ENCODE data around the gene BHMT2.

Gene BHMT2

GRCh38 chr5:79122973-79123372 lies 53.4 kb downstream of the BHMT2 start:
- DNase-seq (ENCODE audit: low read depth) = no peak

- DNase-seq (ENCODE audit: low read depth) = no peak
These were observed 55.0 kb downstream of the BHMT2 start for GRCh38 chr5:79124607-79125006.

GRCh38 chr5:79130781-79131180 lies 61.2 kb downstream of the BHMT2 start:
- DNase-seq (ENCODE audit: low read depth) = peak; percentile 10

- DNase-seq (ENCODE audit: low read depth) = peak; percentile 52
These were observed 63.6 kb downstream of the BHMT2 start for GRCh38 chr5:79133121-79133656.

- peak; percentile 82 for DNase-seq (ENCODE audit: low read depth)
These were observed 64.3 kb downstream of the BHMT2 start for GRCh38 chr5:79133657-79134451.

GRCh38 chr5:79135790-79136553 lies 66.4 kb downstream of the BHMT2 start:
- no peak for DNase-seq (ENCODE audit: low read depth)

GRCh38 chr5:79136618-79137017 lies 67.1 kb downstream of the BHMT2 start:
- no peak for DNase-seq (ENCODE audit: low read depth)
